ENCODE results near the gene TEX50.
"Not testable (repeated sequence)": the region's sequence is repeated elsewhere in the genome, so short reads cannot be mapped to it uniquely, and the experiment has no call there.

The TEX50 gene

GRCh38 chr1:173608503-173609216 is 26.5 kb upstream of the TEX50 start:
- TF ChIP-seq CTCF (IDR thresholded peaks at IDR 0.05; ENCODE audit: low read depth, low read length): no peak
- H3K36me3 ChIP-seq: no peaks in the 10 kb centered on the region; the same call in 1 of the 2 replicates
- H3K4me3 ChIP-seq (ENCODE audit: low read depth, low read length): no peak overlapping the region
- no peaks in the 10 kb centered on the region for H3K9me3 ChIP-seq (ENCODE audit: severe bottlenecking)
- DNase-seq: no peak
- no peaks in the 10 kb centered on the region for H3K27me3 ChIP-seq (ENCODE audit: insufficient read depth, low read depth, severe bottlenecking)
- H3K27ac ChIP-seq: no peak overlapping the region

- H3K27me3 ChIP-seq (ENCODE audit: insufficient read depth, low read depth, severe bottlenecking); DNase-seq; H3K4me3 ChIP-seq (ENCODE audit: low read depth, low read length); H3K9me3 ChIP-seq (ENCODE audit: severe bottlenecking); H3K27ac ChIP-seq; H3K36me3 ChIP-seq: not testable (repeated sequence)
These were observed 22.1 kb upstream of the TEX50 start for GRCh38 chr1:173613086-173613485.

- Histone ChIP-seq H3K36me3 (no peaks in the 10 kb centered on the region), H3K27me3 (ENCODE audit: insufficient read depth, low read depth, severe bottlenecking) (no peaks in the 10 kb centered on the region), H3K27ac (no peak overlapping the region), H3K9me3 (ENCODE audit: severe bottlenecking) (peaks cover 12% of the 10 kb centered on the region), H3K4me3 (ENCODE audit: low read depth, low read length) (no peak overlapping the region)
- no peak for DNase-seq
- TF ChIP-seq CTCF (IDR thresholded peaks at IDR 0.05; ENCODE audit: low read depth, low read length): no peak
These were observed 18.3 kb upstream of the TEX50 start for GRCh38 chr1:173616859-173617258.

GRCh38 chr1:173627269-173627668 is 7.9 kb upstream of the TEX50 start:
- Histone ChIP-seq H3K27ac (no peak overlapping the region), H3K4me3 (ENCODE audit: low read depth, low read length) (no peak overlapping the region), H3K36me3 (no peaks in the 10 kb centered on the region), H3K27me3 (ENCODE audit: insufficient read depth, low read depth, severe bottlenecking) (no peaks in the 10 kb centered on the region), H3K9me3 (ENCODE audit: severe bottlenecking) (peaks cover 4% of the 10 kb centered on the region)
- no peak for TF ChIP-seq CTCF (IDR thresholded peaks at IDR 0.05; ENCODE audit: low read depth, low read length)
- DNase-seq: no peak

- no peak overlapping the region for H3K27ac ChIP-seq
- DNase-seq: no peak
- TF ChIP-seq CTCF (IDR thresholded peaks at IDR 0.05; ENCODE audit: low read depth, low read length): no peak
These were observed 6.2 kb upstream of the TEX50 start for GRCh38 chr1:173628888-173629287.

GRCh38 chr1:173637236-173638042 is 2.3 kb downstream of the TEX50 start:
- H3K27ac ChIP-seq, H3K36me3 ChIP-seq: not testable (repeated sequence)

More at GRCh38 chr1:173628888-173629287, 6.2 kb upstream of the TEX50 start:
- Histone ChIP-seq H3K27me3 (ENCODE audit: insufficient read depth, low read depth, severe bottlenecking) (no peaks in the 10 kb centered on the region), H3K9me3 (ENCODE audit: severe bottlenecking) (no peaks in the 10 kb centered on the region), H3K4me3 (ENCODE audit: low read depth, low read length) (no peak overlapping the region), H3K36me3 (no peaks in the 10 kb centered on the region)

More at GRCh38 chr1:173637236-173638042, 2.3 kb downstream of the TEX50 start:
- H3K4me3 ChIP-seq (ENCODE audit: low read depth, low read length); H3K9me3 ChIP-seq (ENCODE audit: severe bottlenecking); DNase-seq; H3K27me3 ChIP-seq (ENCODE audit: insufficient read depth, low read depth, severe bottlenecking): not testable (repeated sequence)

Data from WERI-Rb-1 (cell line).